Measurements from ENCODE around the gene CDR2. TPM values are rescaled to one million over a fixed set of nuclear protein-coding genes. Genes with fewer than 3 reads are reported as not detected.
A peak's percentile ranks its signal among the peaks of the same experiment; 100 is the strongest.

CDR2 gene
- polyA plus RNA-seq, 6 donors from 2014 or later: 3.8 to 6.6 (median 5.0) TPM

GRCh38 chr16:22323173-22323958, 51.1 kb downstream of the CDR2 start:
- DNase-seq (no peak), ATAC-seq (ENCODE audit: low read depth in 2 of 2) (no peak)
- peak overlapping the region in 2 of 6 donors; percentile 31 to 64 for H3K27ac Mint-ChIP-seq
- H3K9me3 Mint-ChIP-seq: no peaks in the 10 kb centered on the region
- no peak overlapping the region for H3K4me3 Mint-ChIP-seq
- H3K27me3 Mint-ChIP-seq: no peaks in the 10 kb centered on the region
- peaks cover 0 to 5% (median 2%) of the 10 kb centered on the region in 3 donors for H3K4me1 Mint-ChIP-seq
- peaks cover 5 to 7% of the 10 kb centered on the region in 2 donors for H3K36me3 Mint-ChIP-seq

- H3K27me3 Mint-ChIP-seq: no peaks in the 10 kb centered on the region
- peaks cover 0 to 5% (median 2%) of the 10 kb centered on the region in 3 donors for H3K4me1 Mint-ChIP-seq
- ATAC-seq (ENCODE audit: low read depth in 2 of 2) (no peak), DNase-seq (no peak)
- H3K4me3 Mint-ChIP-seq: no peak overlapping the region
- no peak overlapping the region for H3K27ac Mint-ChIP-seq
- no peaks in the 10 kb centered on the region for H3K9me3 Mint-ChIP-seq
- peaks cover 5 to 7% of the 10 kb centered on the region in 2 donors for H3K36me3 Mint-ChIP-seq
Observed at GRCh38 chr16:22322741-22323140, 51.7 kb downstream of the CDR2 start.

- DNase-seq (no peak), ATAC-seq (ENCODE audit: low read depth in 2 of 2) (no peak)
- H3K27ac Mint-ChIP-seq: peak overlapping the region in 1 of 6 donors; percentile 62
- peaks cover 5 to 13% of the 10 kb centered on the region in 2 donors for H3K36me3 Mint-ChIP-seq
- H3K9me3 Mint-ChIP-seq: no peaks in the 10 kb centered on the region
- no peak overlapping the region for H3K4me3 Mint-ChIP-seq
- peaks cover 0 to 5% (median 2%) of the 10 kb centered on the region in 3 donors for H3K4me1 Mint-ChIP-seq
- H3K27me3 Mint-ChIP-seq: no peaks in the 10 kb centered on the region
Observed at GRCh38 chr16:22322021-22322471, 52.4 kb downstream of the CDR2 start.

GRCh38 chr16:22321340-22322001, 52.9 kb downstream of the CDR2 start:
- H3K4me3 Mint-ChIP-seq: no peak overlapping the region

GRCh38 chr16:22320572-22321339, 53.7 kb downstream of the CDR2 start:
- no peaks in the 10 kb centered on the region for H3K27me3 Mint-ChIP-seq
- H3K27ac Mint-ChIP-seq: peak overlapping the region in 3 of 6 donors; percentile 44 to 92 (median 86)
- no peak overlapping the region for H3K4me3 Mint-ChIP-seq
- H3K9me3 Mint-ChIP-seq: no peaks in the 10 kb centered on the region
- no peak for ATAC-seq (ENCODE audit: low read depth in 2 of 2)
- no peak for DNase-seq
- H3K36me3 Mint-ChIP-seq: peaks cover 5 to 13% of the 10 kb centered on the region in 2 donors
- H3K4me1 Mint-ChIP-seq: peaks cover 0 to 5% (median 2%) of the 10 kb centered on the region in 3 donors

More at GRCh38 chr16:22321340-22322001, 52.9 kb downstream of the CDR2 start:
- Mint-ChIP-seq H3K27me3 (no peaks in the 10 kb centered on the region), H3K27ac (peak overlapping the region in 3 of 6 donors; percentile 44 to 86 (median 54)), H3K9me3 (no peaks in the 10 kb centered on the region), H3K4me1 (peaks cover 0 to 5% (median 2%) of the 10 kb centered on the region in 3 donors), H3K36me3 (peaks cover 5 to 13% of the 10 kb centered on the region in 2 donors)
- ATAC-seq (ENCODE audit: low read depth in 2 of 2) (peak; percentile 64 to 69), DNase-seq (peak; percentile 41)

GRCh38 chr16:22318690-22319358, 55.6 kb downstream of the CDR2 start:
- H3K4me3 Mint-ChIP-seq: no peak overlapping the region
- H3K27ac Mint-ChIP-seq: no peak overlapping the region
- no peaks in the 10 kb centered on the region for H3K27me3 Mint-ChIP-seq
- H3K36me3 Mint-ChIP-seq: peaks cover 11 to 13% of the 10 kb centered on the region in 2 donors
- peaks cover 0 to 2% (median 1%) of the 10 kb centered on the region in 3 donors for H3K4me1 Mint-ChIP-seq
- ATAC-seq (ENCODE audit: low read depth in 2 of 2): peak; percentile 21 to 28
- DNase-seq: peak; percentile 36
- H3K9me3 Mint-ChIP-seq: no peaks in the 10 kb centered on the region

- Mint-ChIP-seq H3K4me3 (no peak overlapping the region), H3K9me3 (no peaks in the 10 kb centered on the region), H3K27ac (peak overlapping the region in 2 of 6 donors; percentile 47 to 72), H3K27me3 (no peaks in the 10 kb centered on the region), H3K36me3 (peaks cover 11 to 20% of the 10 kb centered on the region in 2 donors), H3K4me1 (peaks cover 0 to 7% (median 0%) of the 10 kb centered on the region in 3 donors)
- ATAC-seq (ENCODE audit: low read depth in 2 of 2): no peak
- no peak for DNase-seq
Observed at GRCh38 chr16:22317625-22318024, 56.8 kb downstream of the CDR2 start.

- H3K9me3 Mint-ChIP-seq: no peaks in the 10 kb centered on the region
- H3K27ac Mint-ChIP-seq: peak overlapping the region in 1 of 6 donors; percentile 21
- peaks cover 11 to 22% of the 10 kb centered on the region in 2 donors for H3K36me3 Mint-ChIP-seq
- H3K4me3 Mint-ChIP-seq: no peak overlapping the region
- no peaks in the 10 kb centered on the region for H3K27me3 Mint-ChIP-seq
- H3K4me1 Mint-ChIP-seq: peaks cover 0 to 7% (median 0%) of the 10 kb centered on the region in 3 donors
- ATAC-seq (ENCODE audit: low read depth in 2 of 2) (no peak), DNase-seq (no peak)
Observed at GRCh38 chr16:22317001-22317530, 57.4 kb downstream of the CDR2 start.

GRCh38 chr16:22316411-22316811, 58.0 kb downstream of the CDR2 start:
- DNase-seq (no peak), ATAC-seq (ENCODE audit: low read depth in 2 of 2) (no peak)
- peaks cover 11 to 28% of the 10 kb centered on the region in 2 donors for H3K36me3 Mint-ChIP-seq
- peaks cover 0 to 5% (median 0%) of the 10 kb centered on the region in 3 donors for H3K4me1 Mint-ChIP-seq
- no peak overlapping the region for H3K27ac Mint-ChIP-seq
- no peaks in the 10 kb centered on the region for H3K9me3 Mint-ChIP-seq
- no peaks in the 10 kb centered on the region for H3K27me3 Mint-ChIP-seq
- peak overlapping the region in 1 of 8 donors; percentile 56 for H3K4me3 Mint-ChIP-seq

GRCh38 chr16:22315979-22316378, 58.4 kb downstream of the CDR2 start:
- H3K4me1 Mint-ChIP-seq: peaks cover 0 to 5% (median 0%) of the 10 kb centered on the region in 3 donors
- peak overlapping the region in 2 of 8 donors; percentile 50 to 56 for H3K4me3 Mint-ChIP-seq

GRCh38 chr16:22314661-22315626, 59.5 kb downstream of the CDR2 start:
- no peaks in the 10 kb centered on the region for H3K27me3 Mint-ChIP-seq
- no peak for ATAC-seq (ENCODE audit: low read depth in 2 of 2)
- H3K36me3 Mint-ChIP-seq: peaks cover 10 to 21% of the 10 kb centered on the region in 2 donors
- no peak for DNase-seq
- peaks cover 0 to 5% (median 0%) of the 10 kb centered on the region in 3 donors for H3K4me1 Mint-ChIP-seq
- H3K4me3 Mint-ChIP-seq: no peak overlapping the region
- H3K27ac Mint-ChIP-seq: peak overlapping the region in 1 of 6 donors; percentile 50
- no peaks in the 10 kb centered on the region for H3K9me3 Mint-ChIP-seq

More at GRCh38 chr16:22315979-22316378, 58.4 kb downstream of the CDR2 start:
- Mint-ChIP-seq H3K9me3 (no peaks in the 10 kb centered on the region), H3K27ac (peak overlapping the region in 1 of 6 donors; percentile 56), H3K27me3 (no peaks in the 10 kb centered on the region), H3K36me3 (peaks cover 11 to 24% of the 10 kb centered on the region in 2 donors)
- ATAC-seq (ENCODE audit: low read depth in 2 of 2) (no peak), DNase-seq (no peak)

Measured in naive B cell (primary cell).